Kidney epithelial cell (primary cell): Measurements from ENCODE around the gene SUPT4H1. TPM values are rescaled to one million over a fixed set of nuclear protein-coding genes. Genes with fewer than 3 reads are reported as not detected.

Source experiments
- DNase-seq: peaks from one replicate; pipeline ENCODE4 v3.0.0-alpha.2; 2010; ENCODE audit warnings: low read depth
- H3K27me3 ChIP-seq: 2 replicates; pipeline ENCODE4 v1.6.0; 2011; ENCODE audit warnings: low read length; ENCODE audit not compliant: control insufficient read depth, insufficient read depth
- H3K36me3 ChIP-seq: 2 replicates; pipeline ENCODE4 v1.5.1; 2011; ENCODE audit warnings: low read length; ENCODE audit not compliant: control insufficient read depth, insufficient read depth
- H3K4me3 ChIP-seq: 2 replicates; pipeline ENCODE4 v1.5.1; 2011; ENCODE audit warnings: low read depth, mild to moderate bottlenecking, control low read depth, low read length
- CTCF ChIP-seq: IDR thresholded peaks from 2 replicates; pipeline ENCODE4 v1.5.1; 2011; ENCODE audit warnings: mild to moderate bottlenecking, moderate library complexity, low read length, control low read depth, inconsistent platforms; ENCODE audit not compliant: insufficient read depth, poor library complexity, severe bottlenecking
- total RNA-seq: library from RNA; depleted of rRNA; stranded (reverse); fragments of >200 nt; gene quantifications from 2 replicates; pipeline ENCODE4 v1.2.3, GENCODE V29; 2015

Gene SUPT4H1
- total RNA-seq, 1 donor from 2014 or later: 52.0 TPM

GRCh38 chr17:58340405-58340876 is 11.6 kb downstream of the SUPT4H1 start:
- TF ChIP-seq CTCF: no peak
- Histone ChIP-seq H3K36me3 (no peaks in the 10 kb centered on the region), H3K27me3 (no peaks in the 10 kb centered on the region), H3K4me3 (no peak overlapping the region)
- DNase-seq: no peak

- Histone ChIP-seq H3K27me3 (no peaks in the 10 kb centered on the region), H3K36me3 (no peaks in the 10 kb centered on the region), H3K4me3 (no peak overlapping the region)
- no peak for TF ChIP-seq CTCF
- no peak for DNase-seq
These were observed 12.1 kb downstream of the SUPT4H1 start for GRCh38 chr17:58339755-58340404.

- H3K4me3 ChIP-seq: no peak overlapping the region
- H3K27me3 ChIP-seq: no peaks in the 10 kb centered on the region
- H3K36me3 ChIP-seq: no peaks in the 10 kb centered on the region
- no peak for TF ChIP-seq CTCF
- peak; percentile 14 for DNase-seq
These were observed 12.9 kb downstream of the SUPT4H1 start for GRCh38 chr17:58338841-58339754.

GRCh38 chr17:58338454-58338840 is 13.6 kb downstream of the SUPT4H1 start:
- Histone ChIP-seq H3K4me3 (no peak overlapping the region), H3K27me3 (no peaks in the 10 kb centered on the region), H3K36me3 (no peaks in the 10 kb centered on the region)
- no peak for TF ChIP-seq CTCF
- DNase-seq: no peak

- Histone ChIP-seq H3K36me3 (no peaks in the 10 kb centered on the region), H3K4me3 (no peak overlapping the region), H3K27me3 (no peaks in the 10 kb centered on the region)
- DNase-seq: peak; percentile 43
- no peak for TF ChIP-seq CTCF
These were observed 14.2 kb downstream of the SUPT4H1 start for GRCh38 chr17:58337600-58338453.
